Ovary (tissue), 9 donors: Measurements from ENCODE around the gene ALK. TPM values are rescaled to one million over a fixed set of nuclear protein-coding genes. Genes with fewer than 3 reads are reported as not detected.

Source experiments
- DNase-seq, 5 donors: peaks; one replicate each; pipeline ENCODE4 v3.0.0-alpha.2; 2019 to 2020
- H3K27ac ChIP-seq, 2 donors: fragments of 200-600 bp; one replicate each; pipeline versions ENCODE4 v1.5.1 to v1.8.0; 2019 to 2022
- H3K27me3 ChIP-seq: fragments of 200-600 bp; one replicate; pipeline ENCODE4 v1.8.0; 2022
- H3K36me3 ChIP-seq: fragments of 200-600 bp; sonication (generic); one replicate; pipeline ENCODE4 v1.5.1; 2019
- H3K4me1 ChIP-seq: one replicate; pipeline ENCODE4 v1.8.1; 2013; ENCODE audit warnings: mild to moderate bottlenecking, moderate library complexity; ENCODE audit not compliant: insufficient read depth
- H3K4me3 ChIP-seq: fragments of 200-600 bp; sonication (generic); one replicate; pipeline ENCODE4 v1.5.1; 2017
- H3K9me3 ChIP-seq, 2 donors: fragments of 200-600 bp in 1 of 2; sonication (generic) in 1 of 2; one replicate each; pipeline versions ENCODE4 v1.5.1 to v1.8.1; 2013 to 2019; ENCODE audit warnings: mild to moderate bottlenecking in 1 of 2, moderate library complexity in 1 of 2
- EP300 ChIP-seq: sonication (generic); formaldehyde crosslinking; IDR thresholded peaks from one replicate; pipeline ENCODE4 v1.6.1; 2017; ENCODE audit warnings: antibody characterized with exemption
- POLR2A ChIP-seq: fragments of 450-650 bp; IDR thresholded peaks from one replicate; pipeline ENCODE4 v1.6.1; 2017; ENCODE audit warnings: antibody characterized with exemption, mild to moderate bottlenecking, moderate library complexity
- WGBS, 3 donors: extraction: QIAGEN DNeasy Blood & Tissue Kit in 1 of 3; methylation state at CpG; one replicate each; pipeline versions ENCODE4 v1.1.5 to v1.1.7; 2013 to 2017; 5-methylcytosine and 5-hydroxymethylcytosine counted together
- intact Hi-C, 4 donors: fragments of 100-400 bp; cut with DNase I; formaldehyde crosslinking; loops; one replicate each; pipeline versions ENCODE4 v1.11.0 to v1.15.1; 2022 to 2023
- polyA plus RNA-seq, 2 donors: library from polyadenylated mRNA; stranded (reverse); fragments of 200-250 nt in 1 of 2; fragments of 350-450 nt in 1 of 2; fragmentation: Illumina TruSeq in 1 of 2; extraction: RNeasy Lipid Tissue Mini Kit (QIAGEN cat#74804) in 1 of 2; gene quantifications; one replicate each; pipeline ENCODE4 v1.2.3, GENCODE V29; 2013 to 2014
- total RNA-seq, 7 donors: library from RNA; depleted of rRNA in 2 of 7; stranded (reverse); fragments of >200 nt in 2 of 7; fragmentation: NEBNext Ultra II Directional in 3 of 7; extraction: Animal tissue kit (Norgen Biotek cat#: 25700) in 3 of 7; gene quantifications; one replicate each; pipeline versions ENCODE4 v1.1.0 to v1.2.4, GENCODE V29; 2016 to 2023
- TF ChIP-seq, protein P1 (sequence below), 3 donors: fragments of 450-650 bp in 2 of 3; fragments of 200-600 bp in 1 of 3; IDR thresholded peaks; one replicate each; pipeline versions ENCODE4 v1.5.1 to v1.8.0; 2016 to 2022; ENCODE audit warnings: antibody characterized with exemption in 3 of 3, mild to moderate bottlenecking in 1 of 3
- donor health status: DM: no; HTN: no; CAD: no; lungs with moderate emphysema.
- donor health status: DM: no; HTN: no; CAD: no.
- donor health status: Bipolar disorder and iron deficiency.
- donor health status: DM: yes; HTN: yes; CAD: no.
- donor health status: DM: no; HTN: no; CAD: no.
- donor health status: DM: yes; HTN: yes; CAD: no.

ALK gene
- total and polyA plus RNA-seq, 9 donors = 0.05 to 1.7 (median 0.23) TPM; not detected in 1

DNA sequence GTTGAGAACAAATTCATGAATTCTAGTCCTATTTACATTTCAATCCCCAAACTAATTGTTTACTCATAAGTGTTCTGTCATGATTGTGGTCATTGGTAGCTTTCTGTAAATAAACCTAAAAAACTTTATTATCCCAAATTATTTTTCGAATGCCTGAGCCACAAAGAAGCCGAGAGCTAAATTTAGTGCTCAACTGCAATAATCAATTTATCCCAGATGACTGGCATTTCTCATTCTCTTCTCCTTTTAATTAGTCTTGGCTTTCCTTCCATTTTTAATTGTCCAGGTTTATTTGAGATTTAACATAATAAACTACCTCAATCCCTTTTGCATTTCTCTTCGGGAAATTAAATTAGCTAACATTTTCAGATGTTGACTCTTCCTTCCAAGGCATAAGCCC, 308.3 kb downstream of the ALK start:
- Histone ChIP-seq H3K27me3 (no peaks in the 10 kb centered on the region), H3K4me3 (no peak overlapping the region), H3K36me3 (no peaks in the 10 kb centered on the region), H3K4me1 (no peaks in the 10 kb centered on the region), H3K27ac (no peak overlapping the region), H3K9me3 (no peaks in the 10 kb centered on the region)
- intact Hi-C loops = no loop called here
- TF ChIP-seq, protein P1, sequence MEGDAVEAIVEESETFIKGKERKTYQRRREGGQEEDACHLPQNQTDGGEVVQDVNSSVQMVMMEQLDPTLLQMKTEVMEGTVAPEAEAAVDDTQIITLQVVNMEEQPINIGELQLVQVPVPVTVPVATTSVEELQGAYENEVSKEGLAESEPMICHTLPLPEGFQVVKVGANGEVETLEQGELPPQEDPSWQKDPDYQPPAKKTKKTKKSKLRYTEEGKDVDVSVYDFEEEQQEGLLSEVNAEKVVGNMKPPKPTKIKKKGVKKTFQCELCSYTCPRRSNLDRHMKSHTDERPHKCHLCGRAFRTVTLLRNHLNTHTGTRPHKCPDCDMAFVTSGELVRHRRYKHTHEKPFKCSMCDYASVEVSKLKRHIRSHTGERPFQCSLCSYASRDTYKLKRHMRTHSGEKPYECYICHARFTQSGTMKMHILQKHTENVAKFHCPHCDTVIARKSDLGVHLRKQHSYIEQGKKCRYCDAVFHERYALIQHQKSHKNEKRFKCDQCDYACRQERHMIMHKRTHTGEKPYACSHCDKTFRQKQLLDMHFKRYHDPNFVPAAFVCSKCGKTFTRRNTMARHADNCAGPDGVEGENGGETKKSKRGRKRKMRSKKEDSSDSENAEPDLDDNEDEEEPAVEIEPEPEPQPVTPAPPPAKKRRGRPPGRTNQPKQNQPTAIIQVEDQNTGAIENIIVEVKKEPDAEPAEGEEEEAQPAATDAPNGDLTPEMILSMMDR (IDR thresholded peaks at IDR 0.05) = no peak
- TF ChIP-seq POLR2A = no peak
- TF ChIP-seq EP300 = no peak
- 85 to 93% (median 89%) methylated on average over 3 of the region's 3 CpGs for WGBS, 3 donors
- DNase-seq = no peak

DNA sequence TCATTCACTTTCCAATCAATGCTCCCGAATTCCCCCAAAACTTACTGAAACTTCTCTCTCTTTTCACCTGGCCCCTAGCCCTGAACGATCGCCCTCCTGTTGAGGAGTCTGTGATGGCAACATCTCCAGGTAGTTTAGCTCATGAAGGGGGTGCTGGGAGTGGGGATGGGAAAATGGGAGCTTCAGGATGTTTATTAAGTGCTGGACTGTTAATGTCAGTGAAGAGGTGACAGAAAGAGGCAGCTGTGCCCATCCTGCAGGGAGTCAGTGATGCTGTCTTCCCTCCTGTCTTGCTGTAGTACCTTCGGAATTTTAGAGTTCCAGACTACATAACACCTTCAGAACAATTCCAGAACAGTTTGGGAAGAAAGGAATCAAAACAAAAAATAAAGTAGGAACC, 308.8 kb downstream of the ALK start:
- intact Hi-C loops = no loop called here
- Histone ChIP-seq H3K9me3 (no peaks in the 10 kb centered on the region), H3K27ac (no peak overlapping the region), H3K4me1 (no peaks in the 10 kb centered on the region), H3K27me3 (no peaks in the 10 kb centered on the region), H3K4me3 (no peak overlapping the region), H3K36me3 (no peaks in the 10 kb centered on the region)
- DNase-seq = no peak
- TF ChIP-seq, protein P1 (IDR thresholded peaks at IDR 0.05) = no peak
- TF ChIP-seq POLR2A (no peak), EP300 (no peak)
- 79 to 83% (median 81%) methylated on average over 4 of the region's 4 CpGs for WGBS, 3 donors

DNA sequence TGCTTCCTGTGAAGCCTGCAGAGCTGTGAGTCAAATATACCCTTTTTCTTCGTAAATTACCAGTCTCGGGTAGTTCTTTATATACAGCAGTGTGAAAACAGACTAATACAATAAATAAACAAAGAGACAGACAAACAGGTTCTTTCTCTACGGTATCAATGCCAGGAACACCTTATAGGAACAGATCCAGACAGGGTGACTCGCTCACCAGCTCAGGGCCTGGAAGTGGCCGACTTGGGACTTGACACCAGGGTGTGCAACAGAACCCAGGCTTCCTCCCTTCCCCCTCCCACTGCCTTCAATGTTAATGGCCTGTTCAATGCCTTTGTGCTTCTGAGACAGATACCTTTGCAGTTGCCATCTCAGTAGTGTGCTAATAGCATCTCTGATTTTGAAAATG, 309.5 kb downstream of the ALK start:
- intact Hi-C loops = no loop called here
- WGBS, 3 donors = 77 to 89% (median 89%) methylated on average over 5 of the region's 5 CpGs
- H3K36me3 ChIP-seq = no peaks in the 10 kb centered on the region
- no peak overlapping the region for H3K27ac ChIP-seq
- no peak for DNase-seq
- no peaks in the 10 kb centered on the region for H3K9me3 ChIP-seq
- no peaks in the 10 kb centered on the region for H3K27me3 ChIP-seq
- H3K4me3 ChIP-seq = no peak overlapping the region
- TF ChIP-seq POLR2A (no peak), EP300 (no peak)
- TF ChIP-seq, protein P1 (IDR thresholded peaks at IDR 0.05) = no peak
- no peaks in the 10 kb centered on the region for H3K4me1 ChIP-seq

DNA sequence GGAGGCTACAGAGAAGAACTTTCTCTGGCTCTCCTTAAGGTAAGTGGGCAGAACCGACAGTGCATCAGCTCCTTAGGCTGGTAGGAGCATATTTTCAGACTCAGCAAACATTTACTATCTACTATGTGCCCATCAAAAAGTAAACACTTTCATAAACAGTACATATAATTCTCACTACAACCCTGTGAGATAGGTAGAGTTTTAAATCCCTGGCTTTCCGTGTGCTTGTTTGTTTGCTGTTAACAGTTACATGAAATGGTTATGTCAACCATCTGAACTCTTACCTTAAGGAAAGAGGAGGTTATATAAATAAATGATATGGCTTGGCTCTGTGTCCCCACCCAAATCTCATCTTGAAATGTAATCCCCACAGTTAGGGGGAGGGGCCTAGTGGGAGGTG, 310.1 kb downstream of the ALK start:
- H3K9me3 ChIP-seq = no peaks in the 10 kb centered on the region
- WGBS, 3 donors = 92 to 95% (median 94%) methylated on average over 2 of the region's 2 CpGs
- intact Hi-C loops = no loop called here
- no peaks in the 10 kb centered on the region for H3K27me3 ChIP-seq
- H3K36me3 ChIP-seq = no peaks in the 10 kb centered on the region
- DNase-seq = no peak
- no peak overlapping the region for H3K4me3 ChIP-seq
- no peaks in the 10 kb centered on the region for H3K4me1 ChIP-seq
- TF ChIP-seq, protein P1 (IDR thresholded peaks at IDR 0.05) = no peak
- TF ChIP-seq EP300 (no peak), POLR2A (no peak)
- H3K27ac ChIP-seq = no peak overlapping the region

DNA sequence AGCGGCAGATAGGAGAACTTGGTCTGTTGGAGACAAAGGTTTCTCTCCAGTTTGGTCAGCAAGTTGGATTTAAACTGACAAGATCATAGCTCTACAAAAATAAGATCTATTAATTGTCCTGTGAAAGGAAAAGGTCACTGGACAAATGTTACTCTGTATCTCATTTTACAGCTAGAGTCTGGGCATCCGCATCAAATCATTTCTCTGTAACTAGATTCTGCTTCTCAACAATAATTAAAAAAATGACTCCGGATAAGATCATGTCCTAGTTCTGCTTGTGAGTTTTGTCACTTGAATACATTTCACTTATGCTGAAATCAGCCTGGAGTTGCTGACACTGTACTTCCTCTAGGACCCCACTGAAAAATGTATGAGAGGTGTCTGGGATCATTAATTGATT, 310.8 kb downstream of the ALK start:
- 37 to 59% (median 47%) methylated on average over 3 of the region's 3 CpGs for WGBS, 3 donors
- intact Hi-C loops = no loop called here
- H3K9me3 ChIP-seq = no peaks in the 10 kb centered on the region

More for the DNA sequence above, 310.8 kb downstream of the ALK start:
- no peak for DNase-seq
- H3K36me3 ChIP-seq = no peaks in the 10 kb centered on the region
- no peaks in the 10 kb centered on the region for H3K27me3 ChIP-seq
- H3K4me3 ChIP-seq = no peak overlapping the region
- H3K27ac ChIP-seq = no peak overlapping the region
- H3K4me1 ChIP-seq = no peaks in the 10 kb centered on the region
- TF ChIP-seq, protein P1 (IDR thresholded peaks at IDR 0.05) = no peak
